Spleen (tissue), 11 donors: ENCODE measurements around the gene EIF2B2. TPM values are rescaled to one million over a fixed set of nuclear protein-coding genes. Genes with fewer than 3 reads are reported as not detected.
A peak's percentile ranks its signal among the peaks of the same experiment; 100 is the strongest.

Source experiments
- DNase-seq: peaks from one replicate; pipeline ENCODE4 v3.0.0-alpha.2; 2020
- H3K27ac ChIP-seq, 8 donors: fragments of 200-600 bp; sonication (generic) in 7 of 8; 1 replicate in 4 of 8; 2 replicates in 4 of 8; pipeline versions ENCODE4 v1.5.0 to v1.8.0; 2016 to 2021; ENCODE audit warnings: inconsistent platforms in 4 of 8, mild to moderate bottlenecking in 4 of 8, moderate library complexity in 1 of 8
- H3K27me3 ChIP-seq, 7 donors: fragments of 200-600 bp; sonication (generic) in 6 of 7; replicated peaks in 1 of 7; 1 replicate in 4 of 7; 2 replicates in 3 of 7; pipeline versions ENCODE4 v1.5.0 to v1.8.0; 2016 to 2021; ENCODE audit warnings: inconsistent platforms in 3 of 7, mild to moderate bottlenecking in 1 of 7
- H3K36me3 ChIP-seq, 6 donors: fragments of 200-600 bp; sonication (generic) in 5 of 6; 1 replicate in 4 of 6; 2 replicates in 2 of 6; pipeline versions ENCODE4 v1.5.0 to v1.8.0; 2016 to 2021; ENCODE audit warnings: inconsistent platforms in 2 of 6
- H3K4me1 ChIP-seq, 6 donors: fragments of 200-600 bp; sonication (generic) in 5 of 6; 1 replicate in 3 of 6; 2 replicates in 3 of 6; pipeline versions ENCODE4 v1.5.0 to v1.8.0; 2016 to 2021; ENCODE audit warnings: inconsistent platforms in 3 of 6
- H3K4me3 ChIP-seq, 8 donors: fragments of 200-600 bp; sonication (generic) in 7 of 8; 1 replicate in 4 of 8; 2 replicates in 4 of 8; pipeline versions ENCODE4 v1.5.0 to v1.8.0; 2016 to 2021; ENCODE audit warnings: inconsistent platforms in 4 of 8, mild to moderate bottlenecking in 4 of 8, moderate library complexity in 2 of 8
- H3K9me3 ChIP-seq, 8 donors: fragments of 200-600 bp; sonication (generic) in 7 of 8; 1 replicate in 4 of 8; 2 replicates in 4 of 8; pipeline versions ENCODE4 v1.5.0 to v1.8.0; 2016 to 2021; ENCODE audit warnings: inconsistent platforms in 4 of 8
- CTCF ChIP-seq, 11 experiments: fragments of 200-600 bp in 7 of 11; fragments of 450-650 bp in 4 of 11; sonication (generic) in 4 of 11; IDR thresholded peaks in 8 of 11; conservative IDR thresholded peaks in 3 of 11; 1 replicate in 7 of 11; 2 replicates in 4 of 11; pipeline versions ENCODE4 v1.4.0 to v1.8.0; 2016 to 2021; ENCODE audit warnings: antibody characterized with exemption in 11 of 11, inconsistent platforms in 4 of 11, mild to moderate bottlenecking in 1 of 11
- POLR2A ChIP-seq, 3 donors: fragments of 450-650 bp; IDR thresholded peaks; one replicate each; pipeline ENCODE4 v1.5.1; 2017; ENCODE audit warnings: antibody characterized with exemption in 3 of 3, mild to moderate bottlenecking in 1 of 3
- POLR2AphosphoS5 ChIP-seq, 3 donors: sonication (generic); formaldehyde crosslinking; IDR thresholded peaks; one replicate each; pipeline ENCODE4 v1.5.1; 2017; ENCODE audit warnings: antibody characterized with exemption in 3 of 3
- WGBS, 5 donors: extraction: QIAGEN DNeasy Blood & Tissue Kit in 3 of 5; methylation state at CpG; one replicate each; pipeline versions ENCODE4 v1.1.5 to v1.1.7; 2013 to 2018; 5-methylcytosine and 5-hydroxymethylcytosine counted together
- intact Hi-C: fragments of 100-400 bp; cut with DNase I; formaldehyde crosslinking; loops from one replicate; pipeline ENCODE4 v1.15.0; 2023; ENCODE audit warnings: low total_unique reads
- polyA plus RNA-seq, 3 donors: library from polyadenylated mRNA; stranded (reverse); fragments of 200-250 nt; gene quantifications; one replicate each; pipeline ENCODE4 v1.2.1, GENCODE V29; 2013
- total RNA-seq, 7 donors: library from RNA; depleted of rRNA in 3 of 7; stranded (reverse); fragments of >200 nt in 3 of 7; fragmentation: NEBNext Ultra II Directional in 4 of 7; extraction: Animal tissue kit (Norgen Biotek cat#: 25700) in 4 of 7; gene quantifications; one replicate each; pipeline versions ENCODE4 v1.1.0 to v1.2.1, GENCODE V29; 2016 to 2021
- donor health status: healthy with polysubstance abuse.
- donor health status: DM: no; HTN: no; CAD: no; lungs with moderate emphysema.
- donor health status: DM: no; HTN: no; CAD: no.
- donor health status: Bipolar disorder and iron deficiency.
- donor health status: healthy.
- donor health status: DM: no; HTN: no; CAD: no.
- donor health status: DM: yes; HTN: yes; CAD: no.

The EIF2B2 gene
- total and polyA plus RNA-seq, 10 donors: 16.0 to 38.1 (median 25.8) TPM

GRCh38 chr14:75025876-75026275 lies 23.2 kb downstream of the EIF2B2 start:
- no peak for DNase-seq
- Histone ChIP-seq H3K27ac (peak overlapping the region in 1 of 8 donors; percentile 29), H3K4me3 (no peak overlapping the region), H3K27me3 (no peaks in the 10 kb centered on the region), H3K4me1 (peaks cover 0 to 14% (median 0%) of the 10 kb centered on the region in 6 donors), H3K36me3 (peaks cover 0 to 89% (median 34%) of the 10 kb centered on the region in 6 donors), H3K9me3 (no peaks in the 10 kb centered on the region)
- WGBS, 5 donors: 88 to 99% (median 94%) methylated on average over 2 of the region's 2 CpGs
- TF ChIP-seq POLR2A (IDR thresholded peaks at IDR 0.05) (no peak), POLR2AphosphoS5 (IDR thresholded peaks at IDR 0.05) (no peak), CTCF (IDR thresholded peaks at IDR 0.05 in 8 of 11, conservative IDR thresholded peaks at IDR 0.05 in 3 of 11) (no peak)
- intact Hi-C loops: no loop called here

GRCh38 chr14:75030147-75030546 lies 27.4 kb downstream of the EIF2B2 start:
- DNase-seq: no peak
- H3K4me3 ChIP-seq: no peak overlapping the region
- H3K9me3 ChIP-seq: no peaks in the 10 kb centered on the region
- intact Hi-C loops: no loop called here
- H3K4me1 ChIP-seq: peaks cover 0 to 7% (median 0%) of the 10 kb centered on the region in 6 donors
- 0 to 4% (median 0%) methylated on average over 1 of the region's 1 CpG for WGBS, 5 donors
- no peak overlapping the region for H3K27ac ChIP-seq
- peaks cover 0 to 91% (median 47%) of the 10 kb centered on the region in 6 donors for H3K36me3 ChIP-seq
- TF ChIP-seq CTCF (IDR thresholded peaks at IDR 0.05 in 8 of 11, conservative IDR thresholded peaks at IDR 0.05 in 3 of 11): no peak
- no peak for TF ChIP-seq POLR2A (IDR thresholded peaks at IDR 0.05)
- TF ChIP-seq POLR2AphosphoS5 (IDR thresholded peaks at IDR 0.05): no peak
- no peaks in the 10 kb centered on the region for H3K27me3 ChIP-seq

GRCh38 chr14:75032939-75033338 lies 30.2 kb downstream of the EIF2B2 start:
- DNase-seq: no peak
- Histone ChIP-seq H3K4me3 (no peak overlapping the region), H3K9me3 (no peaks in the 10 kb centered on the region), H3K27ac (no peak overlapping the region), H3K27me3 (no peaks in the 10 kb centered on the region), H3K36me3 (peaks cover 0 to 98% (median 44%) of the 10 kb centered on the region in 6 donors), H3K4me1 (peaks cover 0 to 3% (median 0%) of the 10 kb centered on the region in 6 donors)
- TF ChIP-seq POLR2AphosphoS5 (IDR thresholded peaks at IDR 0.05) (no peak), CTCF (IDR thresholded peaks at IDR 0.05 in 8 of 11, conservative IDR thresholded peaks at IDR 0.05 in 3 of 11) (no peak), POLR2A (IDR thresholded peaks at IDR 0.05) (no peak)
- WGBS, 5 donors: 94 to 100% (median 98%) methylated on average over 2 of the region's 2 CpGs
- intact Hi-C loops: no loop called here

- H3K36me3 ChIP-seq: peaks cover 0 to 58% (median 11%) of the 10 kb centered on the region in 6 donors
- 87 to 98% (median 91%) methylated on average over 1 of the region's 1 CpG for WGBS, 5 donors
- H3K27ac ChIP-seq: no peak overlapping the region
- H3K27me3 ChIP-seq: no peaks in the 10 kb centered on the region
- no peak for DNase-seq
- intact Hi-C loops: no loop called here
- H3K4me1 ChIP-seq: peaks cover 0 to 41% (median 16%) of the 10 kb centered on the region in 6 donors
- H3K9me3 ChIP-seq: no peaks in the 10 kb centered on the region
- TF ChIP-seq CTCF (IDR thresholded peaks at IDR 0.05 in 8 of 11, conservative IDR thresholded peaks at IDR 0.05 in 3 of 11) (no peak), POLR2AphosphoS5 (IDR thresholded peaks at IDR 0.05) (no peak), POLR2A (IDR thresholded peaks at IDR 0.05) (no peak)
- H3K4me3 ChIP-seq: no peak overlapping the region
Measured at GRCh38 chr14:75040507-75040906, 37.8 kb downstream of the EIF2B2 start.
